NCI-H1105 treated with DMSO at 0.1 percent for 48 hours (cell line): Measurements from ENCODE around the gene RAB4B.
A peak's percentile ranks its signal among the peaks of the same experiment; 100 is the strongest.
"Not testable (repeated sequence)": the region's sequence is repeated elsewhere in the genome, so short reads cannot be mapped to it uniquely, and the experiment has no call there.

Experiments
- DNase-seq: peaks from one replicate; lab custom pipeline; 2025; lab: John Stamatoyannopoulos, UW

Gene RAB4B

GRCh38 chr19:40750874-40751537 lies 27.0 kb upstream of the RAB4B start, which contains the start of gene SNRPA:
Gene SNRPA, plus strand, starts transcription at chr19:40751203. Its CDS starts 206 bp downstream, at chr19:40751409.
- DNase-seq: peak; percentile 96

- DNase-seq: no peak
Observed at GRCh38 chr19:40752257-40752781, 25.7 kb upstream of the RAB4B start.

GRCh38 chr19:40754611-40755247 lies 23.3 kb upstream of the RAB4B start:
- no peak for DNase-seq

DNA sequence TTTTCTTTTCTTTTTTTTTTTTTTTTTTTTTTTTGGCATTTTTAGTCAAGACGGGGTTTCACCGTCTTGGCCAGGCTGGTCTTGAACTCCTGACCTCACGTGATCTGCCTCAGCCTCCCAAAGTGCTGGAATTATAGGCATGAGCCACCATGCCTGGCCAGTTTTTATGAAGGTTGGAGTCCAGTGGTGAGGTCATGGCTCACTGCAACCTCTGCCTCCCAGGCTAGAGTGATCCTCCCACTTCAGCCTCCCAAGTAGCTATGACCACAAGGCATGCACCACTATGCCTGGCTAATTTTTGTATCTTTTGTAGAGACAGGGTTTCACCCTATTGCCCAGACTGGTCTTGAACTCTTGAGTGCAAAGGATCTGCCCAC lies 22.8 kb upstream of the RAB4B start:
- no peak for DNase-seq

DNA sequence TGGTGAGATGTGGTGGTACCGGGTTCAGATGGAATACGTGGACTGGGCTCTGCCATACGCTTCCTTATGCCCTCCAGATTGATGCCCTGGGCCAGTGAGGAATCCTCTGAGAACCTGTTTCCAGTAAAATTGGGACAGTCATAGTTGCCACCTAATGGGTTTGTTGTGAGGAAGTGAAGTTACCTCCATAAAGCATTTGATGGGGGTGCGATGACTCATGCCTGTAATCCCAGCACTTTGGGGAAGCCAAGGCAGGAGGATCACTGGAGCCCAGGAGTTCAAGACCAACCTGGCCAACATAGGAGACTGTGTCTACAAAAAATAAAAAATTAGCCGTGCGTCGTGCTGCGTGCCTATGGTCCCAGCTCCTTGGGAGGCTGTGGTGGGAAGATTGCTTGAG lies 22.3 kb upstream of the RAB4B start:
- DNase-seq: no peak

DNA sequence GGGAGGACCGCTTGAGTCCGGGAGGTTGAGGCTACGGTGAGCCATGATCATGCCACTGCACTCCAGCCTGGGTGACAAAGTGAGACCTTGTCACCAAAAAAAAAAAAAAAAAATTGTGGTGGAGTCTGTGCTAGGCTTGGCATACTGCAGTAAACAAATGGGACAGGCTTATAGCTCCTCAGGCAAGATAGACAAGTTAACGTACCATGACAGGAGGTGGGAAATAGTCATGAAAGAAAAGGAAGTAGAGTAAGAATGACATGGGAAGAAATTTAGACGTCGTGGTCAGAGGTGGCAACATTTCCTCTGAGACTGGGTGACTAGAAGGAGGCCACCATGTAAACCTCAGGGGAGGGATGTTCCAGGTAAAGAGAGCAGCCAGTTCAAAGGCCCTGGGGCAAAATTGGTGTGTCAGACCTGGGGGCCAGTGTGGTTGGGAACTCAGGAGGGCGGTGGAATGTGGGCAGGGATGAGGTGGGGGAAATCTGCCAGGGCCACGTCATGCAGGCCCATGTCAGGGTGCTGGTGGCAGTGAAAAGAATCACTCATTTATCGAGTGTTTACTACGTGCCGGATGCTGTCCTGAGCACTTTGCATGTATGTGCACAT lies 21.4 kb upstream of the RAB4B start:
- DNase-seq: no peak

DNA sequence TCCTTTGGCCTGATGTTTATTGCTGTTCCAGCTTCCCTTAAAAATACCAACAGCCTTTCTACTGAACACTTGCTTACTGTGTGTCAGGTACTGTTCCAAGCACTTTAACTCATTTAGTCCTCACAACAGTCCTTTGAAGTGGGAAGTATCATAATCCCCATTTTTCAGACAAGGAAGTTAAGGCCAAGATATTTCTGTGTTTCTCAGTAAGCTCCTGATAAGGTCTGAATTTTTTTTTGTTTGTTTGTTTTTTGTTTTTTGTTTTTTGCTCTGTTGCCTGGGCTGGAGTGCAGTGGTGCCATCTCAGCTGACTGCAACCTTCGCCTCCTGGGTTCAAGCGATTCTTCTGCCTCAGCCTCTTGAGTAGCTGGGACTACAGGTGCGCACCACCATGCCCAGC lies 19.6 kb upstream of the RAB4B start:
- DNase-seq: no peak

- DNase-seq: no peak
Observed at GRCh38 chr19:40759352-40759751, 18.7 kb upstream of the RAB4B start.

- no peak for DNase-seq
Observed at GRCh38 chr19:40762754-40763470, 15.1 kb upstream of the RAB4B start.

DNA sequence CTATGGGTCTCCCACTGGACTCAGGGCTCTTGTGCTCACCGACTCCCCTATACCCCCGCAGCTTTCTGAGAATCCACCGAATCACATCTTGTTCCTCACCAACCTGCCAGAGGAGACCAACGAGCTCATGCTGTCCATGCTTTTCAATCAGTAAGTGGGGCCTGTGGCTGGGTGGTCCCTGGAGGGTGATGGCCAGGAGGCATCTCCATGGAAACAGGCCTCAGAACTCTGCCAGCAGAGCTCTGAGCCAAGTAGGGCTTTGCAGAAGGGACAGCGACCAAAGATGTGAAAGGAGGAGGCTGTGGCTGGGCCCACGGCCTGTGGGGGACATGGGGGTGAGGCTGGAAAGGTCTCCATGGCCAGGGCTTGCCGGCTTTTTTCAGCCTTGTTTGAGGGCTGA lies 14.5 kb upstream of the RAB4B start:
- DNase-seq: no peak

DNA sequence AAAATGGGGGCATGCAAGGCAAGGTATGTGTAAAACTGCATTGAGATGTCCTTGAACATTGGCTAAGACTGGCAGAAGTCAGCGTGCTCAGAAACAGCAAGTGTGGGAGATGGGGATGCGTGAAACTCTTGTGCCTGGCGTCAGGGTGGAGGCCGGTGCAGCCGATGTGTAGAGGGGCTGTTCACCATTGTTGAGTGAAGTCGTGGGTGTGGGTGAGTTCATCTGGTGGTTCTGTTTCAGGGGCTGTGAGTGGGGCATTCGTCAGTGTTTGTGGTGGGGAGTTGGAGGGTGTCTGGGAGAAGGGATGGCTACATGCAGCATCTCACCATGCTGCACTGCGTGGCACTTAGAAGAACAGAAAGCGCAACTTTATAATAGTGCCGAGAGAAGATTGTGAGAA lies 14.1 kb upstream of the RAB4B start:
- no peak for DNase-seq

DNA sequence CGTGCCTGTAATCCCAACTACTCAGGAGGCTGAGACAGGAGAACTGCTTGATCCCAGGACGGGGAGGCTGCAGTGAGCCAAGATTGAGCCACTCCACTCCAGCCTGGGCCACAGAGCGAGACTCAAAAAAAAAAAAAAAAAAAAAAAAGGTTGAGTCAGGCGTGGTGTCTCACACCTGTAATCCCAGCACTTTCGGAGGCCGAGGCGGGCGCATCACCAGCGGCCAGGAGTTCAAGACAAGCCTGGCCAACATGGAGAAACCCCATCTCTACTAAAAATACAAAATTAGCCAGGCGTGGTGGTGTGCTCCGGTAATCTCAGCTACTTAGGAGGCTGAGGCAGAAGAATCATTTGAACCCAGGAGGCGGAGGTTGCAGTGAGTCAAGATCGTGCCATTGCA lies 11.7 kb upstream of the RAB4B start:
- DNase-seq: not testable (repeated sequence)

- no peak for DNase-seq
Observed at GRCh38 chr19:40768869-40769268, 9.2 kb upstream of the RAB4B start.

GRCh38 chr19:40771101-40771862 lies 6.8 kb upstream of the RAB4B start:
- not testable (repeated sequence) for DNase-seq

GRCh38 chr19:40774916-40775631 lies 3.0 kb upstream of the RAB4B start, which contains the start of gene MIA:
Gene MIA, plus strand, starts transcription at chr19:40775521. Its CDS starts 22 bp downstream, at chr19:40775543.
- DNase-seq: no peak

DNA sequence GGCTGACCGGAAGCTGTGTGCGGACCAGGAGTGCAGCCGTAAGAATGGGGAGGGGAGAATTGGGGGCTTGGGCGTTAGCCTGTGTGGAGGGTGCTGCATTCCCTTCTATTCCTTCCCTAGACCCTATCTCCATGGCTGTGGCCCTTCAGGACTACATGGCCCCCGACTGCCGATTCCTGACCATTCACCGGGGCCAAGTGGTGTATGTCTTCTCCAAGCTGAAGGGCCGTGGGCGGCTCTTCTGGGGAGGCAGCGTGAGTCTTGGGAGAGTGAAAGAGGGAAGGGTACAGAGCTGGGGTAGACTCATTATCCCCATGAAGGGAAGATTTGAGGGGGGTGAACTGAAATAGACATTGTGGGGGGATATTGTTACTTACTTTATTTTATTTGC lies 2.4 kb upstream of the RAB4B start:
- no peak for DNase-seq

GRCh38 chr19:40776364-40776763 lies 1.7 kb upstream of the RAB4B start:
- no peak for DNase-seq

GRCh38 chr19:40776932-40777644 lies 959 bp upstream of the RAB4B start:
- DNase-seq: peak; percentile 91

DNA sequence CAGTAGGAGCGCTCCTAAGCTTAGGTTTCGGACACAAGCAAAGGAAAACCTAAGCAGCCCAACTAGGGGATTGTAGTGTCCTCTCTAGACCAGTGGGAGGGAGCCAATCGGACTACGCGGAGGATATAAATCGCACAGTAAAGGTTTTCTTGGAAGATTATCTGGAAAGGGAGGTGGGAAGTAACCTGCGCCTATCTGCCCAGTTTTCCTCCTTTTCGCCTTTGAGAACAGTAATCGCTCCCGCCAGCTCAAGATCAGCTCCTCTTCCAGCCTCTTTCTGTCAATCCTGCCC lies 456 bp upstream of the RAB4B start:
- DNase-seq: no peak

DNA sequence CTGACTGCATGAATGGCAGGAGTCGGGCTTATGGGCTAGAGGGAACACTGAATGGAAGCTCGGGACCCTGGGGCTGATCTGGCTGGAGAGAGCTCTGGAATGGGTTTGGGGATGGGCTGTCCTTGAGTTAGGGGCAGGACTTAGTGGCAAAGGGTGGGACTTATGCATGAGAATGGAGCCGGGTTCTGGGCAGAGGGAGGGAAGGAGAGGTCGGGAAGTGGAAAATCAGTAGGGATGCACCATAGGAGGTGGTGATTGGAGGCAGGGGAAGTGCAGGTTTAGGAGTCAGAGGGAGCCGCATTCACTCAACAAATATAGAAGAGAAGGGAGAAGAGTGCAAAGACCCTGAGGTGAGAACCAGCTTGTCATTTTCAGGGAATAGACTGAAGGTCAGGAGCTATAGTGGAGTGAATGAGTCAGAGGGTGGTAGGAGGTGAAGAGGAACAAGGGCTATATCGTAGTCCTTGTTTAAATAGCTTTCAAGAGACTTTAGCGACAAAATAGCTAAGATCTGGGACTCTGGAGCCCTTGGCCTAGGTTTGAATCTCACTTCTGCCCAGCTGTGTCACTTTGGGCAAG lies 748 bp downstream of the RAB4B start:
- no peak for DNase-seq
